Panc1 (cell line): Measurements from ENCODE around the gene KLF11. TPM values are rescaled to one million over a fixed set of nuclear protein-coding genes. Genes with fewer than 3 reads are reported as not detected.
A peak's percentile ranks its signal among the peaks of the same experiment; 100 is the strongest.

Experiments
- ATAC-seq: fragments of 200-7000 bp; cut with Tn5 transposase; 2 replicates; pipeline ENCODE4 v1.9.1; 2020; ENCODE audit warnings: mild to moderate bottlenecking, moderate library complexity
- BruUV-seq: library from RNA; stranded (reverse); fragments of 400-500 nt; replicated peaks from 2 replicates; lab custom pipeline; 2021; lab: Mats Ljungman, UMichigan
- CTCF ChIA-PET: fragments of 300-600 bp; sonication (Branson Sonifier 250); formaldehyde crosslinking; loops from one replicate; lab custom pipeline; 2022; ENCODE audit warnings: antibody characterized with exemption; lab: Charles Lee
- POLR2A ChIA-PET: fragments of 300-600 bp; sonication (Branson Sonifier 250); formaldehyde crosslinking; loops from one replicate; lab custom pipeline; 2022; ENCODE audit warnings: antibody characterized with exemption; lab: Charles Lee
- DNase-seq: peaks from one replicate; pipeline ENCODE4 v3.0.0-alpha.2; 2010; ENCODE audit warnings: low read depth, low spot score
- H3K27ac ChIP-seq: 2 replicates; pipeline ENCODE4 v1.5.1; 2011; ENCODE audit warnings: mild to moderate bottlenecking, low read length, inconsistent platforms
- H3K27me3 ChIP-seq: fragments of 200-500 bp; sonication (Bioruptor generic); 2 replicates; pipeline ENCODE4 v1.6.0; 2014; ENCODE audit warnings: low read length, inconsistent platforms; ENCODE audit not compliant: control insufficient read depth, insufficient read depth
- H3K36me3 ChIP-seq: fragments of 200-500 bp; sonication (Bioruptor generic); 2 replicates; pipeline ENCODE4 v1.5.1; 2014; ENCODE audit warnings: inconsistent platforms, mild to moderate bottlenecking, low read length, moderate library complexity; ENCODE audit not compliant: control insufficient read depth, insufficient read depth
- H3K4me1 ChIP-seq: 2 replicates; pipeline ENCODE4 v1.5.1; 2011; ENCODE audit warnings: inconsistent platforms, mild to moderate bottlenecking, low read length, moderate library complexity; ENCODE audit not compliant: control insufficient read depth, insufficient read depth
- H3K4me3 ChIP-seq, 2 experiments: 2 replicates each; pipeline ENCODE4 v1.5.1; 2011 to 2012; ENCODE audit warnings: low read depth in 2 of 2, low read length in 2 of 2, mild to moderate bottlenecking in 2 of 2, inconsistent platforms in 1 of 2, moderate library complexity in 1 of 2
- H3K9me3 ChIP-seq: fragments of 200-500 bp; sonication (Bioruptor generic); 2 replicates; pipeline ENCODE4 v1.5.1; 2014; ENCODE audit warnings: low read depth, mild to moderate bottlenecking, inconsistent platforms, low read length, moderate library complexity; ENCODE audit not compliant: control insufficient read depth, insufficient read depth
- CTCF ChIP-seq: fragments of 450-650 bp; IDR thresholded peaks from 2 replicates; pipeline ENCODE4 v1.5.1; 2017; ENCODE audit warnings: mild to moderate bottlenecking
- POLR2AphosphoS5 ChIP-seq: IDR thresholded peaks from 2 replicates; pipeline ENCODE4 v1.6.1; 2012; ENCODE audit warnings: mild to moderate bottlenecking, low read depth, low read length, moderate library complexity
- REST ChIP-seq, 2 experiments: IDR thresholded peaks; 2 replicates each; pipeline ENCODE4 v1.6.1; 2011 to 2012; ENCODE audit warnings: low read depth in 2 of 2, control low read depth in 1 of 2, low read length in 1 of 2, mild to moderate bottlenecking in 1 of 2, moderate library complexity in 1 of 2; ENCODE audit not compliant: insufficient read depth in 1 of 2
- SIN3A ChIP-seq: IDR thresholded peaks from 2 replicates; pipeline ENCODE4 v1.6.1; 2012; ENCODE audit warnings: low read depth, mild to moderate bottlenecking, low read length, moderate library complexity, borderline replicate concordance; ENCODE audit not compliant: insufficient read depth
- TCF7L2 ChIP-seq: IDR thresholded peaks from 2 replicates; pipeline ENCODE4 v1.6.1; 2011; ENCODE audit warnings: mild to moderate bottlenecking, low read depth, low read length, inconsistent platforms
- in situ Hi-C: cut with HindIII; loops from 2 replicates; pipeline ENCODE4 v1.10.0; 2016; ENCODE audit warnings: low sequenced_read_pairs, low pct_unique_long_range_greater_than_20kb
- intact Hi-C: fragments of 100-400 bp; cut with micrococcal nuclease; formaldehyde crosslinking; loops from one replicate; pipeline ENCODE4 v1.10.0; 2022; ENCODE audit not compliant: unreplicated experiment
- total RNA-seq: library from RNA; stranded (reverse); gene quantifications from one replicate; pipeline ENCODE4 v1.2.1, GENCODE V29; 2021; ENCODE audit not compliant: unreplicated experiment

The KLF11 gene
- total RNA-seq, 1 experiment from 2014 or later = 23.7 TPM

GRCh38 chr2:10080536-10081304 is 37.4 kb downstream of the KLF11 start:
- Histone ChIP-seq H3K4me3 (peak overlapping the region; percentile 41 to 61), H3K9me3 (no peaks in the 10 kb centered on the region), H3K27me3 (no peaks in the 10 kb centered on the region), H3K4me1 (peaks cover 21% of the 10 kb centered on the region), H3K27ac (peak overlapping the region; percentile 58), H3K36me3 (no peaks in the 10 kb centered on the region)
- CTCF ChIA-PET = interaction anchor here (1.0 to 1.3 kb wide), 2 partner anchors 17 to 355 kb away, joined by 4 read pairs; no protein-coding TSS in a partner anchor
- POLR2A ChIA-PET = no interaction called here
- in situ Hi-C loops = no loop called here
- no peak for DNase-seq
- no TSS peak for BruUV-seq
- intact Hi-C loops = no loop called here
- ATAC-seq = no peak; the same call in 1 of the 2 replicates
- no peak for TF ChIP-seq CTCF
- no peak for TF ChIP-seq POLR2AphosphoS5
- no peak for TF ChIP-seq TCF7L2
- no peak for TF ChIP-seq SIN3A
- TF ChIP-seq REST (IDR thresholded peaks at IDR 0.05; ENCODE audit: insufficient read depth in 1 of 2, low read depth in 2 of 2, low read length in 1 of 2) = no peak

GRCh38 chr2:10083046-10083445 is 39.7 kb downstream of the KLF11 start:
- Histone ChIP-seq H3K27ac (no peak overlapping the region), H3K4me3 (no peak overlapping the region), H3K36me3 (no peaks in the 10 kb centered on the region), H3K4me1 (peaks cover 20% of the 10 kb centered on the region), H3K27me3 (no peaks in the 10 kb centered on the region), H3K9me3 (no peaks in the 10 kb centered on the region)
- TF ChIP-seq CTCF (no peak), TCF7L2 (no peak), SIN3A (no peak), REST (IDR thresholded peaks at IDR 0.05; ENCODE audit: insufficient read depth in 1 of 2, low read depth in 2 of 2, low read length in 1 of 2) (no peak), POLR2AphosphoS5 (no peak)
- ChIA-PET POLR2A (no interaction called here), CTCF (interaction anchor here (0.8 to 1.1 kb wide), 2 partner anchors 14 to 94 kb away, joined by 4 to 6 read pairs; no protein-coding TSS in a partner anchor)
- intact Hi-C loops = no loop called here
- no TSS peak for BruUV-seq
- ATAC-seq = no peak
- DNase-seq = no peak
- in situ Hi-C loops = no loop called here
